ENCODE measurements around the gene STAT3.
"Not testable (repeated sequence)": the region's sequence is repeated elsewhere in the genome, so short reads cannot be mapped to it uniquely, and the experiment has no call there.

The STAT3 gene

GRCh38 chr17:42408061-42408460 is 19.8 kb upstream of the STAT3 start:
- no peak for DNase-seq

- DNase-seq, result no peak
These were observed 19.1 kb upstream of the STAT3 start for GRCh38 chr17:42407289-42407836.

GRCh38 chr17:42406615-42407288 is 18.5 kb upstream of the STAT3 start:
- no peak for DNase-seq

- DNase-seq, result no peak
These were observed 17.8 kb upstream of the STAT3 start for GRCh38 chr17:42405963-42406495.

GRCh38 chr17:42405076-42405475 is 16.8 kb upstream of the STAT3 start:
- no peak for DNase-seq

GRCh38 chr17:42404326-42405055 is 16.2 kb upstream of the STAT3 start:
- no peak for DNase-seq

GRCh38 chr17:42403150-42403549 is 14.9 kb upstream of the STAT3 start:
- DNase-seq, result no peak

GRCh38 chr17:42402117-42402516 is 13.9 kb upstream of the STAT3 start:
- DNase-seq, result no peak

GRCh38 chr17:42400844-42401375 is 12.7 kb upstream of the STAT3 start:
- DNase-seq, result not testable (repeated sequence)

GRCh38 chr17:42399948-42400843 is 12.0 kb upstream of the STAT3 start:
- no peak for DNase-seq

GRCh38 chr17:42399121-42399520 is 10.9 kb upstream of the STAT3 start:
- DNase-seq, result no peak

GRCh38 chr17:42395601-42396000 is 7.4 kb upstream of the STAT3 start:
- not testable (repeated sequence) for DNase-seq

GRCh38 chr17:42394838-42395237 is 6.6 kb upstream of the STAT3 start:
- DNase-seq, result no peak

- no peak for DNase-seq
These were observed 4.6 kb upstream of the STAT3 start for GRCh38 chr17:42392692-42393415.

- not testable (repeated sequence) for DNase-seq
These were observed 3.2 kb upstream of the STAT3 start for GRCh38 chr17:42391439-42391838.

GRCh38 chr17:42389899-42390298 is 1.7 kb upstream of the STAT3 start:
- DNase-seq, result no peak

- DNase-seq, result no peak
These were observed 834 bp upstream of the STAT3 start for GRCh38 chr17:42389135-42389417.

- no peak for DNase-seq
These were observed 421 bp downstream of the STAT3 start for GRCh38 chr17:42387661-42388380.

GRCh38 chr17:42386777-42387657 is 1.2 kb downstream of the STAT3 start:
- no peak for DNase-seq

GRCh38 chr17:42381898-42382297 is 6.3 kb downstream of the STAT3 start:
- no peak for DNase-seq
